DMS 273 treated with DMSO at 0.1 percent for 48 hours (cell line): ENCODE results near the gene DMTF1.
"Not testable (repeated sequence)": the region's sequence is repeated elsewhere in the genome, so short reads cannot be mapped to it uniquely, and the experiment has no call there.

Experiments
- DNase-seq: peaks from one replicate; lab custom pipeline; 2025; lab: John Stamatoyannopoulos, UW

DMTF1 gene

DNA sequence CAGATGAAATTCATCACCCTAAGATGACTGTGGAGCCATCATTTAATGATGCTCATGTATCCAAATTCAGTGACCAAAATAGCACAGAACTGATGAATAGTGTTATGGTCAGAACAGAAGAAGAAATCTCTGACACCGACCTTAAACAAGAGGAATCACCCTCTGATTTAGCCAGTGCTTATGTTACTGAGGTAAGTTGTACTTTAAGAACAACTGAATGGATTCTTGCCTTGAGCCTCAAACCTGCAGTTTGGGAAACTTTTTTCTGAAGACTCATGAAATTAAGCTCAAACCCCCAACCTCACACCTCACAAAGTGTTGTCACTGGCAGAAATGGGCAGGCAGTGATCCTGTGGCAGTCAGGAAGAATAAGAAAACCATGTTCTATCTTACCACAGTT, 41.7 kb downstream of the DMTF1 start:
- DNase-seq: no peak

DNA sequence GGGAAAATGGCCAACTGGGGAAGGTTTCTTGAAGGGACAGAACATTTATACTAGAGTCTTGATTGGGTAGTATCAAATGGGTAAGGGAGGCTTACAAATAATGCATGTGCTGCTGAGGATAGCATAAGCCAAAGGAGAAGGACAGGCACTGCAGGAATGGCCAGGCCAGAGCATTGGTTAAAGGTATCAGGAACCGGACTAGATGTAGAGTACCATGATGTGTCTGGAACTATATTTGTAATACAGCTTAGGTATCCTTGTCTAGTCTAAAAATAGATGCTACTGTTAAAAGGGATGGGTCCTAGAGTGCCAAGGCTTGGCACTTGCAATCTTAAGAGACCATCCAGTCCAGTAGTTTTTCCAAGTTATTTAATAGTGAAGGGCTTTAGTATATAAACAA, 47.0 kb downstream of the DMTF1 start:
- no peak for DNase-seq

DNA sequence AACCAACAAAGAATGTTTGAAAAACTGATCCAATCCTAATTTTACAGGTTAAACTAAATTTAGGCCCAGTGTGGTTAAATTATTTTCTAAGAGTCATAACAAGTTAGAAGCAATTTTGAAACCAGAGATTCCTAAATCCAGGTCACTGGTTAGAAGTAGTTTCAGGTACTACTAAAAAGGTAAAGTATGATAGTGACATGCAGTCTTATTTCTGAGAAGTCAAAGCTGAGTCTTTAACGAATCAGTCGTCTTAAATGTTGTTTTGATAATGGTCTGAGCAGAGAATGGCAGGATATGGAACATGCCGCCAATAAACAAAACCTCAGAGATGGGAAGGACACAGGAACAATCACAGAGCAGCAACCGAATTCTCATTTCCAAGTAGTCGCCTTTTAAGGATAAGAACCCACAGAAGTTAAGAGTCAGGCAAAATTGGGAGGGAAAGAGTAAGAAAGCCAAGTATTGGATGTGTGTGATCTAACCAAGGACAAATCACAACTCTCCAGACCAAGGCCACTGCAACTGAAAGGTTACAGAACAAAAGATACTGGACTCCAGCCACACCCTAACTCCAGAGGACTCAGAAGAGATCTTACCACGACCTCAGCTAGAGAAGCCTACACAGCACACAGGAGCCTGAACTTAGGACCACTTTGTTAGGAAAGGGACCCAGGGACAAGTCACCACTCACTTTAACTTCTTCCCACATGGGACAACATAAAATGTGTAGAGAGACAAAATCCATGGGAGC, 47.6 kb downstream of the DMTF1 start:
- DNase-seq: no peak

DNA sequence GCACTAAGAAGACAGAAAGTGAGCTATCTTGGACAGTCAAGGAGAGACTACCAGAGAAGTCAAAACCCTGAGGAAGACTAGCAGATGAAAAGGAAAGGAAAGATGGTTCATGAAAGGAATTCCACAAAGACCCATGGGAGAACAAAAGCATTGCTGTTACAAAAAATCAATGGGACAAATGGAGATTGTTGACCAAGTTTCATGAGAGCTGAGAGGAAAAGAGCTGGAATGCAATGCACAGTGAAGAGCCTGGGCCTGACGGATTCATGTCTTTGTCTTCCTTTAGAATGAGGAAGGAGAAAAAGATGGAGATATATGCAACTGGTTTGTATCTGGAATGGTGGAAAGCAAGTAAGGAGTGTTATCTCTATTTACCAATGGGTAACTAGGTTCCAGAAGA, 50.0 kb downstream of the DMTF1 start:
- no peak for DNase-seq

DNA sequence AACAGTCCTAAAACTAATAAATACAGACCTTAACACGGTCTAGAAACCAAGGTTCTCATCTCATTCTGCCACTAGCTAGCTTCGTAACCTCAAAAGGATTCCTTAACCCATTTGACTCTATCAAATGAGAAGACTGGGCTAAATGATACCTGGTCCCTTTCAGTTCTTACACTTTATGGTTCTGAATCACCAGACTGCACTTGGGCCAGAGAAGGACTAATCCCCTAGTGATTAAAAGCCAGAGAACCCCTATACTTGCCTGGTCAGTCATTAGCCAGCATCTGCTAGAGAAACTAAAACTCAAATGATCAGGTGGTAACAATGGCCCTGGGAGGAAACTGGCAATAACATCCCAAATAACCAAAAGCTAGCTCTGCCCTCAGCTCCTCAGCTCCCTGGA, 50.5 kb downstream of the DMTF1 start:
- no peak for DNase-seq

DNA sequence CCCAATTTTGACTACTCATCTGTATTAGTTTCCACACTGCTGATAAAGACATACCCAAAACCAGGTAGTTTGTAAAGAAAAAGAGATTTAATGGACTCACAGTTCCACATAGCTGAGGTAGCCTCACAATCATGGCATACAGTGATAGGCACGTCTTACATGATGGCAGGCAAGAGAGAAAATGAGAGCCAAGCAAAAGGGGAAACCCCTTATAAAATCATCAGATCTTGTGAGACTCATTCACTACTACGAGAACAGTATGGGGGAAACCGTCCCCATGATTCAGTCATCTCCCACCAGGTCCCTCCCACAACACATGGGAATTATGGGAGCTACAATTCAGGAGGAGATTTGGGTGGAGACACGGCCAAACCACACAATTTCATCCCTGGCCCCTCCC, 51.7 kb downstream of the DMTF1 start:
- DNase-seq: not testable (repeated sequence)

DNA sequence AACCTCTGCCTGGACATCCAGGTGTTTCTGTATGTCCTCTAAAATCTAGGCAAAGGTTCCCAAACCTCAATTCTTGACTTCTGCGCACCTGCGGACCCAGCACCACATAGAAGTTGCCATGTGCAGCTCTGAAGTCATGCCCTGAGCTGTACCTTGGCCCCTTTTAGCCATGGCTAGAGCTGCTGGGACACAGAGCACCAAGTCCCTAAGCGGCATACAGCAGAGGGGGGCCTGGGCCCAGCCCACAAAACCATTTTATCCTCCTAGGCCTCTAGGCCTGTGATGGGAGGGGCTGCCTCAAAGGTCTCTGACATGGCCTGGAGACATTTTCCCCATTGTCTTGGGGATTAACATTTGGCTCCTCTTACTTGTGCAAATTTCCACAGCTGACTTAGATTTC, 52.7 kb downstream of the DMTF1 start:
- no peak for DNase-seq

DNA sequence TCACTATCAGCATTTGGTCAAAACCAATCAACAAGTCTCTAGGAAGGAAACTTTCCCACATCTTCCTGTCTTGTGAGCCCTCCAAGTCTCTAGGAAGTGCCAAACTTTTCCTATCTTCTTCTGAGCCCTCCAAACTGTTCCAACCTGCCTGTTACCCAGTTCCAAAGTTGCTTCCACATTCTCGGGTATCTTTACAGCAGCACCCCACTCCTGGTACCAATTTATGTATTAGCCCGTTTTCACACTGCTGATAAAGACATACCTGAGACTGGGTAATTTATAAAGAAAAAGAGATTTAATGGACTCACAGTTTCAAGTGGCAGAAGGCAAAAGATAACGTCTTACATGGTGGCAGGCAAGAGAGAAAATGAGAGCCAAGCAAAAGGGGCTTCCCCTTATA, 53.4 kb downstream of the DMTF1 start:
- not testable (repeated sequence) for DNase-seq

DNA sequence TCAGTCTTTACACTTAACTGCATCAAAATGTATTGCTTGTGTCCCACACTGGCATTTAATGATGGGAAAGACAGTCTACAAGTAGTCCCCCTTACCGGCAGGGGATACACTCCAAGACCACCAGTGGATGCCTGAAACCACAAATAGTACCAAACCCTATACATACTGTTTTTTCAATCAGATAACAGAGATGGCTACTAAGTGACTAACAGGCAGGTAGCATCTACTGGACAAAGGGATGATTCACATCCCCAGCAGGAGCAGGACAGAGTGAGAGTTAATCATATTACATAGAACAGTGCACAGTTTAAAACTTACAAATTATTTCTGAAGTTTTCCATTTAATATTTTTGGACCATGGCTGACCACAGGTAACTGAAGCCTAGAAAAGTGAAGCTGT, 54.1 kb downstream of the DMTF1 start:
- DNase-seq: no peak

DNA sequence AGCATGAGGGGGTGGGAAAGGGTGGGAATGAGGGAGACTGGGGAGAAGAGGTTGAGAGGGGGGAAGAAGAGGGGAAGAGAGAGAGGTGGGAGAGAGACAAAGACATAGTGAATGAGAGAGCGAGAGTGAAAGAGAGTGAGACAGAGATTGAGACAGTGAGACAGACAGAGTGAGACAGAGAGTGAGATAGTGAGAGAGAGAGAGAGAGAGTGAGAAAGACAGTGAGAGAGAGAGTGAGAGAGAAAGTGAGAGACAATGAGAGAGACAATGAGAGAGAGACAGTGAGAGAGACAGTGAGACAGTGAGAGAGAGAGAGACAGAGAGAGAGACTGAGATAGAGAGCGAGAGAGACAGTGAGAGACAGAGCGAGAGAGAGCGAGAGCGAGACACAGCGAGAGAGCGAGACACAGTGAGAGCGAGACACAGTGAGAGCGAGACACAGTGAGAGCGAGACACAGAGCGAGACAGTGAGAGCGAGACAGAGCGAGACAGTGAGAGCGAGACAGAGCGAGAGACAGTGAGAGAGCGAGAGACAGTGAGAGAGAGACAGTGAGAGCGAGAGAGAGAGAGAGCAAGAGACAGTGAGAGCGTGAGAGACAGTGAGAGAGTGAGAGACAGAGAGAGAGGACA, 57.2 kb downstream of the DMTF1 start:
- no peak for DNase-seq

DNA sequence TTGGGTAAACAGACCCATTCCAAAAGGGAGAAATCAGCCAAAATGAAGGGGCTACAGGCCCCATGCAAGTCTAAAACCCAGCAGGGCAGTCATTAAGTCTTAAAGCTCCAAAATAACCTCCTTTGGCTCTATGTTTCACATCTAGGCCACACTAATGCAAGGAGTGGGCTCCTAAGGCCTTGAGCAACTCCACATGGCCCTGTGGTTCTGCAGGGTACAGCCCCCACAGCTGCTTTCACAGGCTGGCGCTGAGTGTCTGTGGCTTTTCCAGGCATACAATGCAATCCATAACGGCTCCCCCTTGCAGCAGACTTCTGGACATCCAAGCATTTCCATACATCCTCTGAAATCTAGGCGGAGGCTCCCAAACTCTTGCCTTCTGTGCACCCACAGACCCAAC, 58.3 kb downstream of the DMTF1 start:
- DNase-seq: no peak

DNA sequence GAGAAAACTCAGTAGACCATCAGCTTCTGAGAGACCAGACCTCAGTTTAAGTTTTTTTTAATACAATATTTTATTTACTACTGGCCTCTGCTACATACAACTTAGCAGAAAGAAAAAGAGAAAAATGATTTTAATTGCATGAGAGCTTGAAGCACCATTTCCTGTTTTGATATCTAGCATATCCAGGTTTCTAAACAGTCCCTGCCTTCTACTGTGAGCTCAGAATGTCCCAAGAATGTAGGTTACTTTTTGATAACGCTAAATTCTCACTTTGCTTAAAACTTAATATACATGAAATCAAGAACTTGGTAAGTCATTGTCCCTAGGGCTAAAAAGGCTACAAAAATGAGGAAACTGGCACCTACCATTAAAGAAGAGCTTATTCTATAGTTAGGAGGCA, 60.2 kb downstream of the DMTF1 start:
- DNase-seq: no peak

DNA sequence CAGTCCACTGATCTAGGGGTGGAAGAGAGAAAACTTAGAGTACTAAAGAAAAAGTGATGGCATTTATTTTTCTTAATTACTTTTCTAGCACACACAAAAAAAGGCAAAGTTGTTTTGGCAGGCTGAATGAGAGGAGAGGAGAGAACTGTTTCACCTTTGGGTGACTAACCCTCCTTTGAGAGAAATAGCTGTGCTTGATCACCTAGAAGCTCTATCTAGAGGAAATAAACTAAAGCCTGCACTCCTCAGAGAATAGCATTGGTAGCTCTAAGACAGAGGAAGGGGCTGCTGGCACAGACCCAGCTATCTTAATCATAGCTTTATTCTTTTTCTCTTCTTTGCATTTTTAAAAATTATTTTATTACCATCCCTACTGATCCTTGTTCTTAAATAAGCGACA, 61.0 kb downstream of the DMTF1 start:
- no peak for DNase-seq

DNA sequence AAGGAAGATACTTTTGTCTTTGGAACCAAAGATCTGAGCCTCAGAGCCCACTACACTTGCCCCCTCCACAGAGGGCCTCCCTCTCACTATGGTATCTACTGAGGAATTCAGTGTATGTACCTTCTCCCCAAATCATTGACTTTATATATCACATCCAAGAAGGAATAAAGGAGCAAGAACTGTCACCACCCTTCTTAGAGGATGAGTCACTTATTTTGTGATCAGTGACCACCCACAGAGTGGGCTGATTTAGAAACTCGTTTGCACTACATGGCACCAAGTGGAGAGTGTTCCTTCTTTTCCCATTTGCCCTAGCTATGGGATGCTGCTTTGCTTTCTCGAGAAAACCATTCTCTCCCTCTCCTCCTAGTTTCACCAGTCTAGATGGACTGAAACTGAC, 61.6 kb downstream of the DMTF1 start:
- DNase-seq: no peak

DNA sequence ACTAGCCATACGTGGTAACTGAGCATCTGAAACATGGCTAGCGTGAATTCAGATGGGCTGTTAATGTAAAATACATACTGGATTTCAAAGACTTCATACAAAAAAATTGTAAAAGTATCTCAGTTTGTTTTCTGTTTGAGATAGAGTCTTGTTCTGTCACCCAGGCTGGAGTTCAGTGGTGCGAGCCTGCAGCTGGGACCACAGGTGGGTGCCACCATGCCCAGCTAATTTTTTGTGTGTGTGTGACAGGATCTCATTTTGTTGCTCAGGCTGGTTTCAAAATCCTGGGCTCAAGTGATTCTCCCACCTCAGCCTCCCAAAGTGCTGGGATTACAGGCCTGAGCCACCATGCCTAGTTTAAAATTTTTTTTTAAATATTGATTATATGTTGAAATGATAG, 62.8 kb downstream of the DMTF1 start:
- no peak for DNase-seq

DNA sequence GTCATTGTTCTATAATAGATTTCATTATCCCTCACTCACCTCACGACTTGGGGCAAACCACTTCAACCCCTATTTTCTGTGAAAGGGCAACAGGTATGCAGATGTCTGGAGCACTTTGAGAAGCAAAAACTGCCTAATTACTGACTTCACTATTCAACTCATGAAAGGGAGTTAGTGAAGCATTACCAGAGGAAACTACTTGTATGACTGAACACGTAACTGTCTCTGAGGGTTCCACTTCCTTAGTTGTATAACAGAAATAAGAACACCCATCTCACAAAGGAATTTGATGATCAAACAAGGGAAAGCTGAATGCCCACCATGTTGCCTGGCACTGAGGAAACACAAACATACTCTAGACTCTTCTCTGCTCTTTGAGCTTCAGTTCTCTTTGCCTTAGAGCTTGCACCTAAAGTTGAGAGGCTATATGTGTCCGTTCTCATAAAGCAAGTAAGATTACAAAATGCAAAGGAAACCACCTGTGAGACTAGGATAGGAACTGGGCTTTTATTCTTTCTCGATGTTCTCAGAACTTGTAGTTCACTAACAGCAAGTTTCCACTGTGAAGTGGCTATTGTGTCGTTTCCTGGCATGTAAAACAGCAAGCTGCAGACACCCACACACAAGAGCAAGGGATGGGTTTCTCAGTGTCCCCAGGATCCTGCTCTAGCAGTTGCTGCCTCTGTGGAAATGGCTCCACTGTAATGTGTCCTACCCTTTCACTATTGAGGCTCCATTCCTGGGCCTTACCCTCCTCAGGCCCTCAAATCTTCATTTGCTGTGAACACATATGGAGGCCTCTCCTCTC, 64.7 kb downstream of the DMTF1 start:
- no peak for DNase-seq

DNA sequence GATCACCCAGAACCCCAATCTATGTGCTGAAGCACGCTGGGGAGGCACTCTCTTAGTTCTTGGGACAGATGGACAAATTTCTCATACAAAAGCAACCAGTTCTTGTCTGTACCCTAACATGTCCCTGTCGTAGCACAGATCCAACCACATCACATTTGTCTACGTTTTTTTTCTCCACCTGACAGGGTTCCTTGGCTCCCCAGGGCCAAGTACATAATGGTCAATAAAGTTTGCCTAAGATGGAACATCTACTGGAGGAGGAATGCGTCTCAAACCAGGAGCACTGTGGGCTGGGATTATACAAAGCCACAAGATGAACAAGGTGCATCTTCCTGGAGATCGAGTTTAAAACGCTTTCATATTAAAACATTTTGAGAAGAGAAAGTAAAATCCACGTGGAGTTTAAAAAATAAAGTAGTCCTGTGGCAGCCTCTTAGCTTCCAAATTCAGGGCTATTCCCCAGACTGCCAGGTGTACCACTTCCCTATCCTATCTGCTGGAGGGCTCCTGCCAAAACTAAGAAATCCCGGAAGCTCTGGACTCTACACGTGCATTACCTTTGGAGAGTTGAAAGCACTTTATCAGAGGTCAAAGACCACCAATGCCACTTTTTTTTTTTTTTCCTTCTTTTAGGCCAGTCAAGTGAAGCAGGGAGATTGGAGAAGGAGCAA, 65.9 kb downstream of the DMTF1 start:
- DNase-seq: no peak

DNA sequence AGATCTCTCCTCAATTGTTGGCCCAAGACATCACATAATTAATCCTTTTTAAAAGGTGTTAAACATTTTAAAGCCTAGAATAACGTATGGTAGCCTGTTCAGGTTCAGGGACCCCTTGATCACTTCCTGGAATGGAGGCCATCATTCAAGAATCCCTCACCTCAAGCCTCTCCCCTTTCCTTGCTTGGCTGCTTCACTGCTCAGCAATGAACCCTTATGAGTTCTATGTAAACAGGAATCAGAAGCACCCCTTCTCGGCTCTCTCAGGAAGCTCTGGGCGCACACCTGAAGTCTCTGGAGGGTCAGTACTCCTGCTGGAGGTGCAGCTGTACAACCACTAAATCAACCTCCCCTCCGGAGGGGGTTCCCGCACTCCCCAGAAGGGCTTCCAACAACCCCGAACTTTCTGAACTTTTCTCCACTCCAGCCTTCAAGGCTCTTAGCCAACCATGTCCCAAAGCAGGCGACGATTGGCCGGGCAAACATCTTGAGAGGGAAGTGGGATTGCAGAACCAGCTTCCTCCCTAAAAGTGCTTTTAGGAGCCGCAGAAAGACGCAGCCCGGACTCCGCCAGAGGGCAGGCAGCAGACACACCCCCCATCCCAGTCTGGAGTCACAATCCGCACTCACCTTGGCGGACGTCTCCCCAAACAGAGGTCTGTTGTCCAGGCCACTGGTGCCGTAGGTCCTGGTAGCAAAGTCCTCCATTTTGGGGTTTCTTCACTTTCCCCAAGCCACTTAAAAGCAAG, 66.7 kb downstream of the DMTF1 start:
- DNase-seq: no peak

DNA sequence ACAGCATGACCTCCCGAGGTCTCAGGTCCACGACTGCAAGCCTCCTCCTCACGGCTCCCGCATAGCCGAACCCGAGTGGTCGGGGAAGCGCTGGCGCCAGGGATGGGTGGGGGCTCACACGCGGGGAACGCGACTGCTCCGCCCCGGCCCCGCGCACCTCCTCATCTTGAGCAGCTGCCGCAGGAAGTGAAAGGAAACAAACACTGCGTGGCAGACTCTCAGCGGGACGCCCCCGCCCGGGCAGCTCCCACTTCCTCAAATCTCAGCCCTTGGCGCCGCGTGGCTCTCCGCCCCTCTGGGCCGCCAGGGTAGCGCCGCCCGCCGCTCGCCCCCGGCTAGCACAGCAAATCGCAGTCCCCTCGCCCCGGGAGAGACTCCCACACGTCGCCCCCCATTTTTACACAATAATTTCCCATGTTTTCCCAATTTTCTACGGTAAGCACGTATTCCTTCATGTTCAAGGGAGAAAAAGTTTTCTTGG, 67.3 kb downstream of the DMTF1 start, which contains the start of gene TMEM243:
TMEM243 (minus strand) TSS at position 188 of the 481 bp plus-strand sequence. CDS start 229 bp downstream, outside the sequence.
- DNase-seq: peak; percentile 34

DNA sequence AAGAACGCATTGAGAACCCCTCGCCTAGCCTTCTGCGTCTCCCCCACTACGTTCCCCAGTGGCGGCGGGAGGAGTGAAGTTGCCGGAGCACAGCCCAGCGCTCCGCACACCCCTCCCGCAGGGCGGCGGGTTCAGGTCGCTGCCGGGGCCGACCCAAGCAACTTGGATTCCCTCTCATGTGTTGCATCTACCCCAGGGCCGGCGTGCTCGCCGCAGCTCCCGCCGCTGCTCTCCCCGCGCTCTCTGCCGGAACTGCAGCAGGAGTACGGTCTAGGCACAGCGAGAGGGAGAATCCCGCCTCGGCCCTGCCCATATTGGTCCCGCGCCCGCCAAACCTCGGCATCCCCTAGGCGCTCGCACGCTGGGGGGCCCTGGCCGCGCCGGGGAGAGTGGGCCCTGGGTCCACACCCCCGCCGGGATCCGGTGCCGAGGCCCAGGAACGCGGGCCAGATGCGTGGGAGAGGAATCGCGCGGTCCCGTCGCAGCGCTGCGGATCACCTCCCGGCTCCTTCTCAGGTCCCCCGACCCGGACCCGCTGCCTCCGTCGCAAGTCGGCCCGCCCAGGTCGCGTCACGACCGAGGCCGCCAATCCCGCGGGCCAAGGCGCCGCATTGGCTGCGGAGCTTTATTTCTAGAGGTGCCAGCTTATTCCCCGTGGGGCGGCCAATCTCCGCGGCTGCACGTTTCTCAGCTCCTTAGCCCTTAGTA, 67.9 kb downstream of the DMTF1 start:
- DNase-seq: peak; percentile 81

DNA sequence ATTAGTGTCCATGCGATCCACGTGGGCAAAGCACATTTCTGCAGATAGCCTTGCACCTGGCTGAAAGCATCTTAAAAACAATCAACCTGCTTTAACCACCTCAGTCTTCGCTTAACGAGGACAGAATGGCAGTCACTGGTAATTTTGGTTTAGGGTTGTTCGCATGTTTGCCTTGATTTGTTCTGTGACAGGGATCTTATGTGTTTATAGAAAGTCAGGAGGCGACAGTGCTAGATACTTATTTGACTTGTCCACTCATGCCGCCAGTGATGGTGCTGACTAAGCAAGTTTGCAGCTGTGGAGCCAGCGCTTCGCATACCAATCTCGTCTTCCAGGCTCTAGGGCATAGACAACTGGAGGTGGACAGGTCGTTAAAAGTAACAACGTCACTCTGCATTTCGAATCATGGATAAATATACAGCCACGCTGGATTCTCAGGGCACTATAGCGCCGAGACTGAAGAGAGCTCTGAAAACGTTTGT, 68.5 kb downstream of the DMTF1 start:
- no peak for DNase-seq
